Spleen (tissue), 7 donors: ENCODE results near the gene MAP4K3.

ENCODE experiments used
- CTCF ChIP-seq, 11 experiments: fragments of 200-600 bp in 7 of 11; fragments of 450-650 bp in 4 of 11; sonication (generic) in 4 of 11; IDR thresholded peaks in 8 of 11; conservative IDR thresholded peaks in 3 of 11; 1 replicate in 7 of 11; 2 replicates in 4 of 11; pipeline versions ENCODE4 v1.4.0 to v1.8.0; 2016 to 2021; ENCODE audit warnings: antibody characterized with exemption in 11 of 11, inconsistent platforms in 4 of 11, mild to moderate bottlenecking in 1 of 11
- POLR2A ChIP-seq, 3 donors: fragments of 450-650 bp; IDR thresholded peaks; one replicate each; pipeline ENCODE4 v1.5.1; 2017; ENCODE audit warnings: antibody characterized with exemption in 3 of 3, mild to moderate bottlenecking in 1 of 3
- POLR2AphosphoS5 ChIP-seq, 3 donors: sonication (generic); formaldehyde crosslinking; IDR thresholded peaks; one replicate each; pipeline ENCODE4 v1.5.1; 2017; ENCODE audit warnings: antibody characterized with exemption in 3 of 3
- donor health status: DM: no; HTN: no; CAD: no; lungs with moderate emphysema.
- donor health status: DM: no; HTN: no; CAD: no.
- donor health status: DM: no; HTN: no; CAD: no.

GRCh38 chr2:39386064-39386463, 51.0 kb downstream of the MAP4K3 start:
- TF ChIP-seq POLR2A (IDR thresholded peaks at IDR 0.05) (no peak), CTCF (IDR thresholded peaks at IDR 0.05 in 8 of 11, conservative IDR thresholded peaks at IDR 0.05 in 3 of 11) (no peak), POLR2AphosphoS5 (IDR thresholded peaks at IDR 0.05) (no peak)
